MM.1S (cell line): ENCODE data around the gene SFXN5.

ENCODE experiments used
- EZH2 ChIP-seq: fragments of 300-600 bp; sonication (generic); optimal IDR thresholded peaks from 2 replicates; pipeline ENCODE3; 2017; ENCODE audit warnings: low read depth, mild to moderate bottlenecking, antibody characterized with exemption, low read length, mixed read lengths
- EZH2phosphoT487 ChIP-seq: fragments of 300-600 bp; sonication (generic); IDR thresholded peaks from 2 replicates; pipeline ENCODE4 v1.6.1; 2018; ENCODE audit warnings: antibody characterized with exemption, low read length
- TF ChIP-seq, protein P1 (sequence below): fragments of 300-600 bp; sonication (generic); IDR thresholded peaks from 2 replicates; pipeline ENCODE4 v1.5.1; 2016; ENCODE audit warnings: antibody characterized with exemption, low read length, mixed read lengths

DNA sequence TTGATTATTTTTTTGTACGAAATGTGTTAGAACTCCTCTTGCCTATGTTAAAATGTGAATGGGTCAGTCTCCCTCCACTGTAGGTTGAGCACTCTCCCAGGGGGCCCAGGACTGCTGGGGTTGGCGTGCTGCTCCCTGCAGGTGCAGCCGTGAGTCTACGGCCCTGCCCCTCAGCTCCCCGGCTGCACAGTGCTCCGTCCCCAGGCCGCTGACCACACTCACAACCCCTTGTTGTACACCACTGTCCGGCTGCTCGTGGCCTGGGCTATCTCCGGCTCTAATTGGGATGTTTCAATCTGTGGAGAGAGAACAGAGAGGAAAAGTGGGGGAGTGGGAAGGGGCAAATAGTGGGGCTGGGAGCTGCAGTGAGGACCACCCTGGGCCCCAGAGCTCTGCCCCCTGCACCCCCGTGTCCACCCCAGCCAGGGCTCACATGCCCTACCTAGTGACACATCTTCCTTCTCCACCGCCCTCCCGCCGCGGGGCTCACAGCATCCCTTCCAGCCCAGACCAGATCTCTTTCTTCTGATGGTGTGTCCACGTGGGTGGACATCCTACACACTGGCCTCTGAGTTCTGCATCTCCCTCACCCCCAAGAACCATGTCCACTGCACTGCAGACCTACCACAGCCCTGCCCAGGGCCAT lies 126.6 kb downstream of the SFXN5 start:
- TF ChIP-seq, protein P1, sequence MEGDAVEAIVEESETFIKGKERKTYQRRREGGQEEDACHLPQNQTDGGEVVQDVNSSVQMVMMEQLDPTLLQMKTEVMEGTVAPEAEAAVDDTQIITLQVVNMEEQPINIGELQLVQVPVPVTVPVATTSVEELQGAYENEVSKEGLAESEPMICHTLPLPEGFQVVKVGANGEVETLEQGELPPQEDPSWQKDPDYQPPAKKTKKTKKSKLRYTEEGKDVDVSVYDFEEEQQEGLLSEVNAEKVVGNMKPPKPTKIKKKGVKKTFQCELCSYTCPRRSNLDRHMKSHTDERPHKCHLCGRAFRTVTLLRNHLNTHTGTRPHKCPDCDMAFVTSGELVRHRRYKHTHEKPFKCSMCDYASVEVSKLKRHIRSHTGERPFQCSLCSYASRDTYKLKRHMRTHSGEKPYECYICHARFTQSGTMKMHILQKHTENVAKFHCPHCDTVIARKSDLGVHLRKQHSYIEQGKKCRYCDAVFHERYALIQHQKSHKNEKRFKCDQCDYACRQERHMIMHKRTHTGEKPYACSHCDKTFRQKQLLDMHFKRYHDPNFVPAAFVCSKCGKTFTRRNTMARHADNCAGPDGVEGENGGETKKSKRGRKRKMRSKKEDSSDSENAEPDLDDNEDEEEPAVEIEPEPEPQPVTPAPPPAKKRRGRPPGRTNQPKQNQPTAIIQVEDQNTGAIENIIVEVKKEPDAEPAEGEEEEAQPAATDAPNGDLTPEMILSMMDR = no peak
- no peak for TF ChIP-seq EZH2phosphoT487
- no peak for TF ChIP-seq EZH2
